ENCODE measurements around the gene PTPRT. TPM values are rescaled to one million over a fixed set of nuclear protein-coding genes. Genes with fewer than 3 reads are reported as not detected.

PTPRT gene
- total and polyA plus RNA-seq, 8 donors, result 0.23 to 1.8 (median 0.95) TPM

DNA sequence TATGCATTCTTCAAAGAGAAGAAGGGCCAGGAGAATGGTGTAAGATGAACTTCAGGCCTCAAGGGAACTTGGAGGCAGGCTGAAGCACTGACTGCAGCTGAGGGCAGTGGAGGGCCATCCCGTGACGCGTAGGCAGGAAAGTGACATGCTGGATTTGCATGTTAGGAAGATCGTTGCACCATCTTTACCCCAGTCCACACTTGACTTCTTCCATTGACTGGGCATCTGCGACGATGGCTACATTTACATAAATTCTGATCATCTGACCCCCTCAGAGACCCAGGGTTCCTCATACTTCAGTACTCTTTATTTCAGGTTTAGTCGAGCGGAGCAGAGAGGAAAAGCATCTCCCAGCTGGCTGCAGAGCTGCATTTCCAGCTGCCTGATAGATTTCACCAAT, 180.2 kb downstream of the PTPRT start:
- H3K27me3 ChIP-seq, result no peaks in the 10 kb centered on the region
- FAIRE-seq (no peak), ATAC-seq (no peak), DNase-seq (no peak)
- H3K36me3 ChIP-seq, result no peaks in the 10 kb centered on the region
- intact Hi-C loops (cut with DNase I), result no loop called here
- H3K27ac ChIP-seq, result no peak overlapping the region
- peaks cover 0 to 4% (median 0%) of the 10 kb centered on the region in 3 donors for H3K4me1 ChIP-seq
- H3K4me3 ChIP-seq, result no peak overlapping the region
- TF ChIP-seq, protein P1, sequence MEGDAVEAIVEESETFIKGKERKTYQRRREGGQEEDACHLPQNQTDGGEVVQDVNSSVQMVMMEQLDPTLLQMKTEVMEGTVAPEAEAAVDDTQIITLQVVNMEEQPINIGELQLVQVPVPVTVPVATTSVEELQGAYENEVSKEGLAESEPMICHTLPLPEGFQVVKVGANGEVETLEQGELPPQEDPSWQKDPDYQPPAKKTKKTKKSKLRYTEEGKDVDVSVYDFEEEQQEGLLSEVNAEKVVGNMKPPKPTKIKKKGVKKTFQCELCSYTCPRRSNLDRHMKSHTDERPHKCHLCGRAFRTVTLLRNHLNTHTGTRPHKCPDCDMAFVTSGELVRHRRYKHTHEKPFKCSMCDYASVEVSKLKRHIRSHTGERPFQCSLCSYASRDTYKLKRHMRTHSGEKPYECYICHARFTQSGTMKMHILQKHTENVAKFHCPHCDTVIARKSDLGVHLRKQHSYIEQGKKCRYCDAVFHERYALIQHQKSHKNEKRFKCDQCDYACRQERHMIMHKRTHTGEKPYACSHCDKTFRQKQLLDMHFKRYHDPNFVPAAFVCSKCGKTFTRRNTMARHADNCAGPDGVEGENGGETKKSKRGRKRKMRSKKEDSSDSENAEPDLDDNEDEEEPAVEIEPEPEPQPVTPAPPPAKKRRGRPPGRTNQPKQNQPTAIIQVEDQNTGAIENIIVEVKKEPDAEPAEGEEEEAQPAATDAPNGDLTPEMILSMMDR (IDR thresholded peaks at IDR 0.05), result no peak
- no peaks in the 10 kb centered on the region for H3K9me3 ChIP-seq
- 94 to 98% methylated on average over 8 of the region's 8 CpGs for WGBS, 2 donors

- peaks cover 0 to 4% (median 0%) of the 10 kb centered on the region in 3 donors for H3K4me1 ChIP-seq
- 39 to 40% methylated on average over 5 of the region's 5 CpGs for WGBS, 2 donors
- no peak overlapping the region for H3K27ac ChIP-seq
- H3K4me3 ChIP-seq, result no peak overlapping the region
- peaks cover 0 to 3% (median 0%) of the 10 kb centered on the region in 4 donors for H3K27me3 ChIP-seq
- DNase-seq (no peak), FAIRE-seq (no peak), ATAC-seq (peak in 2 of 4 donors; percentile 36 to 57)
- intact Hi-C loops (cut with DNase I), result no loop called here
- no peaks in the 10 kb centered on the region for H3K9me3 ChIP-seq
- H3K36me3 ChIP-seq, result no peaks in the 10 kb centered on the region
- TF ChIP-seq, protein P1 (IDR thresholded peaks at IDR 0.05), result no peak
Observed at GRCh38 chr20:43007525-43007924, 182.2 kb downstream of the PTPRT start.

DNA sequence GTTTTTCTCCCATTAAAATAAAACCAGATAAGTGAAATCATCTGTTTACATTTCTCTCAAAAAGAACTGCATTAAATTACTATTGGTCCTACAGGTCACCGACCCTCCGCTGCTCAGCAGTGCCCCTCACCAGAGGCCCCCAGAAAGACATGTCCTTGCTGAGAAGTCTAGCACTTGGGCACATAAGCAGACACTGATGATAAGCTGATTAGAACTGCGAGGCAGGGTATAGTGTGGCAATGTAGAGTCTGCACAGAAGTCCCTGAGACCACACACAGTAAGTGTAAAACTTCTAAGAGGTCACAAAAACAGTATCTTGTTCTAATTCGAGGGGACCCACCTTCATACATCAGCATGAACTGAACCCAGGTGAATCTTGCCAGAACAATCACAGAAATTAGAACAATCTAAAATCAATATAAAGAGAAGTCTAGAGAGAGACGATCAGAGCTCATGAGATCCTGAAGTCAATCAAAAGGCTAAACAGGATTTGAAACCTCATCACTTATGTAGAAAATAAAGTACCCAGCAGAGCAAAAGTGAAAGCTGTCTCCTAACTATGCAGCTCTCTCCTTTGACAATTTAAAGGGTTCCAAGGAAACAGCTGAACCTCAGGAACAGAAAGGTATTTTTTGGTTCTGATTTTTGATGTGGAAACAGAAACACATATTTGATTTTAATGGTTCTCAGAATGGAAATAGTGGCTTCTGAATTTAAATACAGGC, 182.9 kb downstream of the PTPRT start:
- no peaks in the 10 kb centered on the region for H3K9me3 ChIP-seq
- WGBS, 2 donors, result 29 to 36% methylated on average over 5 of the region's 5 CpGs
- ATAC-seq (no peak), DNase-seq (no peak), FAIRE-seq (no peak)
- TF ChIP-seq, protein P1 (IDR thresholded peaks at IDR 0.05), result no peak
- H3K36me3 ChIP-seq, result no peaks in the 10 kb centered on the region
- no peak overlapping the region for H3K4me3 ChIP-seq
- intact Hi-C loops (cut with DNase I), result no loop called here
- H3K4me1 ChIP-seq, result peaks cover 0 to 4% (median 0%) of the 10 kb centered on the region in 3 donors
- H3K27ac ChIP-seq, result no peak overlapping the region
- peaks cover 0 to 4% (median 0%) of the 10 kb centered on the region in 4 donors for H3K27me3 ChIP-seq

DNA sequence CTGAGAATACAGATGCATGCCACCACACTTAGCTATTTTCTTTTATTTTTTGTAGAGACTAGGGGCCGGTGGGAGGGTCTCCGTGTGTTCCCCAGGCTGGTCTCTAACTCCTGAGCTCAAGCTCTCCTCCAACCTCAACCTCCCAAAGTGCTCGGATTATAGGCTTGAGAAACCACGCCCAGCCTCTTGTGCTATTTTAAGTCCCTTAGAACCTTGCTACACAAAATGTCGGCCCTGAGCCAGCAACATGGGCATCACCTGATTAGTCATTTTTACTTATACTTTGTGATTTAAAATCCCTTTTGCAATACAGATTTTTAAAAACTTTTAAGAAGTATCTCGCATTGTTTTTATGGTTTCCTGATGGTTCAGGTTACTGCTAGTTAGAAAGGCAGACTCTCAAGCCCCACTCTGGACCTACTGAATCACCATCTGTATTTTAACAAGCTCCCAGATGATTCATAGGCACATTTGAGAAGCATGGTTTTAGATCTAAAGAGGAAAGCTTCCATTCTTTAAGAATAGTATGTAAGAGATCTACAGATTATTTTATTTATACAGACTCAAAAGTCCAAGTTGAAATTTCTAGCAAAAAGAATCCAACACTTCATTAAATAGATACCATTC, 186.3 kb downstream of the PTPRT start:
- ATAC-seq (no peak), FAIRE-seq (no peak), DNase-seq (no peak)
- intact Hi-C loops (cut with DNase I), result no loop called here
- H3K27me3 ChIP-seq, result peaks cover 0 to 4% (median 0%) of the 10 kb centered on the region in 4 donors
- H3K27ac ChIP-seq, result no peak overlapping the region
- WGBS, 2 donors, result 68 to 83% methylated on average over 6 of the region's 6 CpGs
- no peaks in the 10 kb centered on the region for H3K36me3 ChIP-seq
- TF ChIP-seq, protein P1 (IDR thresholded peaks at IDR 0.05), result no peak
- no peak overlapping the region for H3K4me3 ChIP-seq
- peaks cover 0 to 4% (median 0%) of the 10 kb centered on the region in 3 donors for H3K4me1 ChIP-seq
- H3K9me3 ChIP-seq, result no peaks in the 10 kb centered on the region

- no peak for ATAC-seq
- Histone ChIP-seq H3K27ac (no peak overlapping the region), H3K36me3 (no peaks in the 10 kb centered on the region), H3K4me3 (no peak overlapping the region), H3K4me1 (no peaks in the 10 kb centered on the region), H3K27me3 (no peaks in the 10 kb centered on the region), H3K9me3 (no peaks in the 10 kb centered on the region)
- WGBS, 2 donors, result 78 to 88% methylated on average over 2 of the region's 2 CpGs
- intact Hi-C loops (cut with DNase I), result no loop called here
- TF ChIP-seq, protein P1 (IDR thresholded peaks at IDR 0.05), result no peak
- no peak for FAIRE-seq
- no peak for DNase-seq
Observed at GRCh38 chr20:42996141-42996540, 193.6 kb downstream of the PTPRT start.

Data from pancreas (tissue), 10 donors.